ENCODE results near the gene CTXND1. TPM values are rescaled to one million over a fixed set of nuclear protein-coding genes. Genes with fewer than 3 reads are reported as not detected.
A peak's percentile ranks its signal among the peaks of the same experiment; 100 is the strongest.

The CTXND1 gene
- total and polyA plus RNA-seq, 2 experiments from 2014 or later = 0.05 TPM; not detected in 1

- no peaks in the 10 kb centered on the region for H3K4me1 ChIP-seq (ENCODE audit: insufficient read depth)
- H3K36me3 ChIP-seq (ENCODE audit: insufficient read depth) = no peaks in the 10 kb centered on the region
- no peaks in the 10 kb centered on the region for H3F3A ChIP-seq (replicated peaks; ENCODE audit: low read depth)
- TF ChIP-seq ZNF114 (CRISPR knock-in tag; IDR thresholded peaks at IDR 0.05) (no peak), POLR2AphosphoS5 (IDR thresholded peaks at IDR 0.05; ENCODE audit: low read depth) (no peak), STAT1 (IDR thresholded peaks at IDR 0.05; ENCODE audit: unreplicated experiment) (no peak), JUNB (IDR thresholded peaks at IDR 0.05; ENCODE audit: unreplicated experiment) (no peak), ZNF331 (CRISPR knock-in tag; IDR thresholded peaks at IDR 0.05; ENCODE audit: low read depth) (no peak), CREB1 (CRISPR knock-in tag; IDR thresholded peaks at IDR 0.05; ENCODE audit: low read depth) (no peak), CTCF (conservative IDR thresholded peaks at IDR 0.05; ENCODE audit: low read depth in 2 of 2) (no peak), EZH2 (IDR thresholded peaks at IDR 0.05; ENCODE audit: low read depth, unreplicated experiment) (no peak), NANOG (IDR thresholded peaks at IDR 0.05; ENCODE audit: borderline replicate concordance) (no peak)
- ATAC-seq (no peak), DNase-seq (ENCODE audit: low spot score) (no peak)
- Mint-ChIP-seq H3K9me3 (peaks cover 5% of the 10 kb centered on the region; the same call in 1 of the 3 replicates), H3K27ac (0 out of 2 replicates have a peak overlapping the region, but pooled peaks have one; percentile 3), H3K4me3 (no peak overlapping the region), H3K27me3 (ENCODE audit: insufficient read depth, low read depth, poor library complexity) (peaks cover 3% of the 10 kb centered on the region), H3K36me3 (ENCODE audit: low read depth) (no peaks in the 10 kb centered on the region), H3K4me1 (peaks cover 11% of the 10 kb centered on the region; the same call in 2 of the 3 replicates)
- no peak overlapping the region for H3K27ac ChIP-seq (ENCODE audit: low read depth)
- no peaks in the 10 kb centered on the region for H4K20me1 ChIP-seq (replicated peaks; ENCODE audit: insufficient read depth)
- H3K27me3 ChIP-seq (ENCODE audit: insufficient read depth) = no peaks in the 10 kb centered on the region
- no peak overlapping the region for H3K4me2 ChIP-seq
- no peak overlapping the region for H3K4me3 ChIP-seq
- peak overlapping the region; percentile 68; the same call in 1 of the 2 replicates for H2AFZ ChIP-seq
- peaks cover 11% of the 10 kb centered on the region for H3K9me2 ChIP-seq (ENCODE audit: insufficient read depth)
- no peaks in the 10 kb centered on the region for H3K79me2 ChIP-seq (replicated peaks; ENCODE audit: insufficient read depth)
These were observed 41.1 kb downstream of the CTXND1 start for GRCh38 chr15:80210611-80211573.

GRCh38 chr15:80208758-80209734 lies 43.0 kb downstream of the CTXND1 start:
- Mint-ChIP-seq H3K27me3 (ENCODE audit: insufficient read depth, low read depth, poor library complexity) (peaks cover 3% of the 10 kb centered on the region), H3K27ac (no peak overlapping the region), H3K36me3 (ENCODE audit: low read depth) (no peaks in the 10 kb centered on the region), H3K9me3 (peaks cover 5% of the 10 kb centered on the region; the same call in 1 of the 3 replicates), H3K4me1 (peaks cover 11% of the 10 kb centered on the region; the same call in 2 of the 3 replicates), H3K4me3 (no peak overlapping the region)
- H4K20me1 ChIP-seq (replicated peaks; ENCODE audit: insufficient read depth) = no peaks in the 10 kb centered on the region
- no peak overlapping the region for H3K4me2 ChIP-seq
- no peak overlapping the region for H3K27ac ChIP-seq (ENCODE audit: low read depth)
- DNase-seq (ENCODE audit: low spot score) = no peak
- H2AFZ ChIP-seq = peak overlapping the region; percentile 70; the same call in 1 of the 2 replicates
- no peak overlapping the region for H3K4me3 ChIP-seq
- no peaks in the 10 kb centered on the region for H3K79me2 ChIP-seq (replicated peaks; ENCODE audit: insufficient read depth)
- H3F3A ChIP-seq (replicated peaks; ENCODE audit: low read depth) = no peaks in the 10 kb centered on the region
- no peaks in the 10 kb centered on the region for H3K27me3 ChIP-seq (ENCODE audit: insufficient read depth)
- H3K36me3 ChIP-seq (ENCODE audit: insufficient read depth) = no peaks in the 10 kb centered on the region
- H3K4me1 ChIP-seq (ENCODE audit: insufficient read depth) = no peaks in the 10 kb centered on the region
- no peak for ATAC-seq
- H3K9me2 ChIP-seq (ENCODE audit: insufficient read depth) = no peaks in the 10 kb centered on the region
- TF ChIP-seq JUNB (IDR thresholded peaks at IDR 0.05; ENCODE audit: unreplicated experiment) (no peak), EZH2phosphoT487 (IDR thresholded peaks at IDR 0.05; ENCODE audit: unreplicated experiment) (no peak), ZNF331 (CRISPR knock-in tag; IDR thresholded peaks at IDR 0.05; ENCODE audit: low read depth) (no peak), POLR2AphosphoS5 (IDR thresholded peaks at IDR 0.05; ENCODE audit: low read depth) (no peak), ETS1 (IDR thresholded peaks at IDR 0.05) (no peak), EZH2 (IDR thresholded peaks at IDR 0.05; ENCODE audit: low read depth, unreplicated experiment) (no peak), STAT1 (IDR thresholded peaks at IDR 0.05; ENCODE audit: unreplicated experiment) (no peak), CTCF (conservative IDR thresholded peaks at IDR 0.05; ENCODE audit: low read depth in 2 of 2) (no peak), ZNF114 (CRISPR knock-in tag; IDR thresholded peaks at IDR 0.05) (no peak)

All from GM23338 (cell line).